Activated naive CD8-positive, alpha-beta T cell treated with anti-CD3 and anti-CD28 coated beads for 36 hours (primary cell): ENCODE measurements around the gene ADCY5. TPM values are rescaled to one million over a fixed set of nuclear protein-coding genes. Genes with fewer than 3 reads are reported as not detected.

ENCODE experiments used
- DNase-seq: peaks from one replicate; pipeline ENCODE4 v3.0.0; 2021
- H3K27ac Mint-ChIP-seq: one replicate; pipeline ENCODE4 v1.8.0; 2022; ENCODE audit warnings: mild to moderate bottlenecking, moderate library complexity, mixed read lengths
- H3K27me3 Mint-ChIP-seq: one replicate; pipeline ENCODE4 v1.8.0; 2022; ENCODE audit warnings: mild to moderate bottlenecking, mixed read lengths
- H3K36me3 Mint-ChIP-seq: one replicate; pipeline ENCODE4 v1.8.0; 2021; ENCODE audit warnings: mild to moderate bottlenecking, mixed read lengths
- H3K4me1 Mint-ChIP-seq: one replicate; pipeline ENCODE4 v1.8.0; 2021; ENCODE audit warnings: mixed read lengths
- H3K4me3 Mint-ChIP-seq: one replicate; pipeline ENCODE4 v1.8.0; 2022; ENCODE audit warnings: mild to moderate bottlenecking, moderate library complexity, mixed read lengths
- H3K9me3 Mint-ChIP-seq: one replicate; pipeline ENCODE4 v1.8.0; 2022; ENCODE audit warnings: mixed read lengths
- total RNA-seq, 2 experiments: library from RNA; stranded (reverse); gene quantifications; one replicate each; pipeline ENCODE4 v1.2.3, GENCODE V29; 2021

ADCY5 gene
- total RNA-seq, 2 experiments from 2014 or later, result not detected

- Mint-ChIP-seq H3K4me1 (peaks cover 3% of the 10 kb centered on the region), H3K36me3 (no peaks in the 10 kb centered on the region), H3K27ac (no peak overlapping the region), H3K4me3 (no peak overlapping the region), H3K27me3 (no peaks in the 10 kb centered on the region), H3K9me3 (no peaks in the 10 kb centered on the region)
- DNase-seq, result no peak
Measured at GRCh38 chr3:123324880-123325765, 123.8 kb downstream of the ADCY5 start.

DNA sequence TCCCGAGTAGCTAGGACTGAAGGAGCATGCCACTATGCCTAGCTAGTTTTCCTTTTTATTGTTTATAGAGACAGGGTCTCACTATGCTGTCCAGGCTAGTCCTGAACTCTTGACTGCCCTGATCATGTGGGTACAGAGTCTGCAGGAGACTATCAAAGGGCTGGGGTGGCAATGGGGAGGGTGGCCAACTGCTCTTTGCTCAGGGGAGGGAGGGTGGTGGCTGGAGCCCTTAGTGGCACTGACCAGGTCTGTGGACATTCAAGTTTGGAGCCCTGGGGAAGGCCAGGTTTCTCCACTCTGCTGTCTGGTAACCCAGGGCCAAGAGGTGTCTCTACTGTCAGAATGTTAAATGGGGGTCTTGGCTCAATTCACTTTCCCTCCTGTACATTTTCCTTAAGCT, 125.1 kb downstream of the ADCY5 start:
- H3K4me3 Mint-ChIP-seq, result no peak overlapping the region
- no peaks in the 10 kb centered on the region for H3K27me3 Mint-ChIP-seq
- no peaks in the 10 kb centered on the region for H3K9me3 Mint-ChIP-seq
- no peak for DNase-seq
- no peaks in the 10 kb centered on the region for H3K36me3 Mint-ChIP-seq
- peaks cover 2% of the 10 kb centered on the region for H3K4me1 Mint-ChIP-seq
- H3K27ac Mint-ChIP-seq, result no peak overlapping the region

DNA sequence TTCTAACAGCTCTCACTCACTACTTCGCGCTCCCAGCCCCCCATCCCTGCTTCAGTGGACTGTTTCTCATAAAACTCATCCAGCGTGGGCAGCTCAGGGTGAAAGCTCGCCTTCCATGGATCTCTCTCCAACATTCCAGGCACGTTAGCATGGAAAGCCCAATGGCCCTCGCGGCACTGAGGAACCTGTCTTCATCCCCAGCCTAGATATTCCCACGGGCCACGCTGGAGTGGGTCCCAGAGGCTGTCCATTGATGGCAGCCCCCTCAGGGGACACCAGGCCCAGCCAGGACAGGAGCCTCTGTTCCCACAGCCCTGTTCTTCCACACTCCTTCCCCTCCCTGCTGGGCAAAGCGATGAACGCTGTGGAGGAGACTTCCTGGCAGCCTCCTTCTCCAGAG, 126.0 kb downstream of the ADCY5 start:
- H3K27me3 Mint-ChIP-seq, result no peaks in the 10 kb centered on the region
- H3K4me1 Mint-ChIP-seq, result no peaks in the 10 kb centered on the region
- no peak overlapping the region for H3K27ac Mint-ChIP-seq
- no peaks in the 10 kb centered on the region for H3K36me3 Mint-ChIP-seq
- H3K4me3 Mint-ChIP-seq, result no peak overlapping the region
- no peak for DNase-seq
- H3K9me3 Mint-ChIP-seq, result no peaks in the 10 kb centered on the region

- Mint-ChIP-seq H3K36me3 (no peaks in the 10 kb centered on the region), H3K9me3 (no peaks in the 10 kb centered on the region), H3K4me1 (no peaks in the 10 kb centered on the region), H3K27ac (no peak overlapping the region), H3K27me3 (no peaks in the 10 kb centered on the region), H3K4me3 (no peak overlapping the region)
- no peak for DNase-seq
Measured at GRCh38 chr3:123321806-123322205, 127.1 kb downstream of the ADCY5 start.

DNA sequence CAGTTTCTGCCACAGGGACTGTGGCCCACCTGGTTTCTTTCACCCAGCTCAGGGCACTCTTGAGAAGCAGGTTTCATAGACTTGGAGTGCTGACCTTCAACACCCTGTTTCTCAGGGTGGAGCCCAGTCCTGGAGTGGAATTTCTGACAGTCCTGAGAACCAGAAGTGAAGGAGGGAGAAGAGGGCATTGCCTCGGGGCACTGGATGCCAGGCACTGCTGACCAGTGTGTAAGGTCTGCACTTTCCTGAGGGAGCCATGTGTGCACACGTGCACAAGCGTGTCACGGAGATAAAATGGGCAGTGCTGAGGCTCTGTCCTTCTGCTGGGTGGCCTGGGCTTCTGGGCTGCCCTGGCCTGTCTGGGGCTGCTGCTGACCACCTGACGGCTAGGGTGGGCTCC, 128.7 kb downstream of the ADCY5 start:
- Mint-ChIP-seq H3K4me3 (no peak overlapping the region), H3K27ac (no peak overlapping the region), H3K9me3 (no peaks in the 10 kb centered on the region), H3K27me3 (no peaks in the 10 kb centered on the region), H3K36me3 (no peaks in the 10 kb centered on the region), H3K4me1 (no peaks in the 10 kb centered on the region)
- DNase-seq, result no peak

- DNase-seq, result no peak
- no peaks in the 10 kb centered on the region for H3K27me3 Mint-ChIP-seq
- no peaks in the 10 kb centered on the region for H3K9me3 Mint-ChIP-seq
- no peak overlapping the region for H3K27ac Mint-ChIP-seq
- no peak overlapping the region for H3K4me3 Mint-ChIP-seq
- H3K36me3 Mint-ChIP-seq, result no peaks in the 10 kb centered on the region
- H3K4me1 Mint-ChIP-seq, result no peaks in the 10 kb centered on the region
Measured at GRCh38 chr3:123319760-123320159, 129.1 kb downstream of the ADCY5 start.

- H3K9me3 Mint-ChIP-seq, result no peaks in the 10 kb centered on the region
- no peak for DNase-seq
- no peak overlapping the region for H3K4me3 Mint-ChIP-seq
- no peak overlapping the region for H3K27ac Mint-ChIP-seq
- H3K27me3 Mint-ChIP-seq, result no peaks in the 10 kb centered on the region
- no peaks in the 10 kb centered on the region for H3K36me3 Mint-ChIP-seq
- no peaks in the 10 kb centered on the region for H3K4me1 Mint-ChIP-seq
Measured at GRCh38 chr3:123318374-123318773, 130.5 kb downstream of the ADCY5 start.

DNA sequence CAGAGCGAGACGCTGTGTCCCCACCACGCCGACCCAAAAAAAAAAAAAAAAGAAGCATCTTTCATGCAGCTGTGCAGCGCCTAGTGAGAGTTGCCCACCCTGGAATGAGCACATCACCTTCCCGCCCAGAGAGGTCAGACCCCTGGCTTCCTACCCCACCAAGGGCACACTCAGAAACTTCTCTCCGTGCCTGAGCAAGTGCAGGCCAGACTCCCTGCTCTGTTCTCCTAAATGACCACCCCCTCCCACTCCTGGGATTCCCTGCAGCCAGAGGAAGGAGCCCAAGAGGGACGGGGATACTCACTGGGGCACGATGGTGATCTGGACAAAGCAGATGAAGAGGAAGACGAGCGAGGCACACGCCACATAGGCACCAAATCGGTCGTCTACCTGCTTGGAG, 131.2 kb downstream of the ADCY5 start:
- H3K27me3 Mint-ChIP-seq, result no peaks in the 10 kb centered on the region
- DNase-seq, result no peak
- H3K9me3 Mint-ChIP-seq, result no peaks in the 10 kb centered on the region
- H3K4me3 Mint-ChIP-seq, result no peak overlapping the region
- no peaks in the 10 kb centered on the region for H3K36me3 Mint-ChIP-seq
- no peaks in the 10 kb centered on the region for H3K4me1 Mint-ChIP-seq
- H3K27ac Mint-ChIP-seq, result no peak overlapping the region

DNA sequence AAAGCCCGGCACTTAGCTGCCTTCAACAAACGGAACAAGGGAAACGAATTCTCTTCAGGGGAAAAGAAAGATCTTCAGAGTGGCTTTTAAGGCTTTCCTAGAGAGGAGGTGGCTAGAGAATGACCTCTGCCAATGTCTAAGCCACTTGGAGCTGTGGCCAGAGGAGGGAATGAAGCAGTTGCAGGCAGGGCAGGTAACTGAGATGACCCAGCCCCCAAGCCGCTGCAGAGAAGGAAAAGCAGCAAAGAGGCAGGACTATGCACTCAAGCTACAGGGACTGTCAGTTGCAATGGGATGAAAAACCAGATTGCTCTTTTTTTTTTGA, 133.7 kb downstream of the ADCY5 start:
- H3K27me3 Mint-ChIP-seq, result no peaks in the 10 kb centered on the region

DNA sequence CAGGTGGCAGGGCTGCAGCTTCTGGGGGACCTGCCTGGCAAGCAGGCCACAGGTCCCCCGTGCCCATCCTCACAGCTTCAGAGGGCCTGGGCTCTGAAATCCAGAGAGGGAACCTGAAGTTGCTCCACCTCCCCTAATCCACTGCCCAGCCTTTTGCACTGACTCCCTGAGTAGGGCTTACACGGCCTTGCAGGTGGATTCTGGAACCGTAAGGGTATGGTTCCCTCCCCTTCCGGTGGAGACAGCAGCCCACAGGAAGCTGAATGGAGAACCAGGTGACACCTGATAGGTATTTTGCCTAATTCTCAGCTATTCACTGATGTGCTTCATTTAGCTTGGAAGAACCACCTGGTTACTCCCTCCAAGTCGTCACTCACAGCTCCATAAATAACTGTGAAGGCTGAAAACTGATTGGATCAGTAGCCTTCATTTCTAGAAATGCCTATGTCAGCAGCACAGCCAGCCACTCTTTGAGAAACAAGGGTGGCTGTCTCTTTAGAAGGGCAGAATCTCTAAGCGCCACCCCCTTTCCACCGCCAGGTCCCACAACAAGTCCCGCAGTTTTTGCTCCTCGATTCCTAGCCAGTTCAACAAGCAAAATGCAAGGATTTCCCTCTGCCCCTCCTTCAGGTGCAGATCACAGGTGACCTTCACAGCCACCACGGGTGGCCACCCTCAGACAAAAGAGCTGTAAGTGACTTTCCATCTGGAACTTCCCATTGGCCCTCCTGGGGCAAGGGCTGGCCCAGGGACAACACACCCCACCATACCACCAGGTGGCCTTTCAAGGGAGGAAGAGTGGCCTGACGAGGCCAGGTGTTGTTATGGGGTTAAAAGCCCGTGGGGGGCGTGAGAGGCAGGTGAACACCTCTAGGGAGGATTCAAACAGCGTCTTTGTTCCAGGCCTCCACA, 134.3 kb downstream of the ADCY5 start:
- Mint-ChIP-seq H3K27me3 (no peaks in the 10 kb centered on the region), H3K9me3 (no peaks in the 10 kb centered on the region), H3K4me1 (no peaks in the 10 kb centered on the region), H3K36me3 (no peaks in the 10 kb centered on the region), H3K4me3 (no peak overlapping the region), H3K27ac (no peak overlapping the region)
- DNase-seq, result no peak

More for the DNA sequence above, 133.7 kb downstream of the ADCY5 start:
- no peak for DNase-seq
- no peaks in the 10 kb centered on the region for H3K4me1 Mint-ChIP-seq
- H3K4me3 Mint-ChIP-seq, result no peak overlapping the region
- no peaks in the 10 kb centered on the region for H3K9me3 Mint-ChIP-seq
- H3K27ac Mint-ChIP-seq, result no peak overlapping the region
- H3K36me3 Mint-ChIP-seq, result no peaks in the 10 kb centered on the region

- H3K36me3 Mint-ChIP-seq, result no peaks in the 10 kb centered on the region
- H3K4me1 Mint-ChIP-seq, result no peaks in the 10 kb centered on the region
- no peaks in the 10 kb centered on the region for H3K9me3 Mint-ChIP-seq
- H3K27ac Mint-ChIP-seq, result no peak overlapping the region
- no peak for DNase-seq
- H3K4me3 Mint-ChIP-seq, result no peak overlapping the region
- H3K27me3 Mint-ChIP-seq, result peaks cover 3% of the 10 kb centered on the region
Measured at GRCh38 chr3:123313889-123314288, 135.0 kb downstream of the ADCY5 start.

DNA sequence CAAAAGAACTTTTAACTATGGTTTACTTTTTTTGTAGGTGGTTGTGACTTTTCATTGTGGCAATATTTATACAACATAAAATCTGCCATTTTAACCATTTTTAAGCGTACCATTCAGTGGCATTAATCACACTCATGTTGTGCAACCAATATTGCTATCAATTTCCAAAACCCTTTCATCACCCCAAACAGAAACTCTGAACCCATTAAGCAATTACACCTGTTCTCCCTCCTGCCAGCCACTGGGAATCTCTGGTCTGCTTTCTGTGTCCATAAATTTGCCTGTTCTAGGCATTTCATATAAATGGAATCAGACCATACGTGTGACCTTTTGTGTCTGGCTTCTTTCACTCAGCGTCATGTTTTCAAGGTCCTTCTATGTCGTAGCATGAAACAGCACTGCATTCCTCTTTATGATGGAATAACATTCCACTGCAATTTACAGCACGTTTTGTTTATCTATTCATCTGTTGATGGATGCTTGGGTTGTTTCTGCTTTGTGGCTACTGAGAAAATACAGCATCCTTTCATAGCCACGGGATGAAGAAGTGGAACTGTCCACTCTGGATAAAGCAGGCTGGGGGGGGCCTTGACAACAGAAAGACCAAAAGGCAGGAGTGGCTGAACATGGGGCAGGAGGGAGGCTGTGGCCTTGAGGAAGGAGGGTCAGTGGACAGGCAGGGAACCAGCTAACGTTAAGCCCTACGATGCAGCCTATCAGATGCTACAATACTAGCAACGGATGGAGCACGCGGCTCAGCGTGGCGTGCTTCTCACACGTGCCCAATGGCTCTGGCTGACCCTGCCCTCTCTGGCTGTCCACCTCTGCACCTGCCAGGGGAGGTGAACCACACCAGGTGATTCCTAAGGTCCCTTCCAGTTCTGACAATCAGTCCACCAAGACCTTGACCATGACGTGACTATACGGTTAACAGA, 136.3 kb downstream of the ADCY5 start:
- Mint-ChIP-seq H3K36me3 (no peaks in the 10 kb centered on the region), H3K9me3 (no peaks in the 10 kb centered on the region), H3K4me3 (no peak overlapping the region), H3K27ac (no peak overlapping the region), H3K4me1 (no peaks in the 10 kb centered on the region), H3K27me3 (peaks cover 5% of the 10 kb centered on the region)
- no peak for DNase-seq

DNA sequence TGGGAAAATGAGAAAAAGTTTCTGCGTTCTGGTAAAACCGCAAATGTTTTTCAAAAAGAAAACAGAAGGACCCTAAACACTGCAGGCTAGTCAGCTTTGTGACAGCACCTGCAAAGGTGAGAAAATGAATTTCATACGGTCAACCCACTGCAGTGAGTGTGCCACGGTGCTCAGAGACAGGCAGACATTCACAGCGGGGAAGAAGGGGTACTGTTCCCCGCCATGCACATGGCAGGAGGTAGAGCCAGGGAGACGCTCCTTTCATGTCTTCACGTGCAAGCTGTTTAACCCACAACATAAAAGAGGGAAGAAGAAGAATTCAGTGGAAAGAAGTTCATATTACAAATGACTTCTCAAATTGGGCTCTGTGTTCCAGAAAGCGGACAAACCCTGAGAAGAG, 137.7 kb downstream of the ADCY5 start:
- no peaks in the 10 kb centered on the region for H3K36me3 Mint-ChIP-seq
- H3K27ac Mint-ChIP-seq, result no peak overlapping the region
- H3K4me3 Mint-ChIP-seq, result no peak overlapping the region
- no peaks in the 10 kb centered on the region for H3K4me1 Mint-ChIP-seq
- no peak for DNase-seq
- peaks cover 5% of the 10 kb centered on the region for H3K27me3 Mint-ChIP-seq
- H3K9me3 Mint-ChIP-seq, result no peaks in the 10 kb centered on the region

DNA sequence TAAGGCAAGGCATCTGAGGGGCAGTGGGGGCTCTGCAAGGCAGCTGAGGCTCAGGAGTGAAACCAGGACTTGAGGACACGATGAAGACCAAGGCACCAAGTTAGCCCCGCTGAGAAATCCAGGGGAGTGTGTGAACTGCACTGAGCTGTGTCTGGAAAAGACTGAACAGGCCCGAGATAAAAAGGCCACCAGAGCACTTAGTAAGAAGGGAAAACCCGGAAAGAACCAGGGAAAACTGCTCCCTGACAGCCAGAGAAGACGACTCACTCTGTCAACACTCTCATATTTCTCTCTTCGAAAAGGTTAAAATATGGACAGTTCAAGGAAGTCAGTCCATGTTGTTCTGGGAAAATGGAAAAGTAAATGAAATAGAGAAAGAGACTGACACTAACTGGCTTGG, 138.1 kb downstream of the ADCY5 start:
- no peaks in the 10 kb centered on the region for H3K4me1 Mint-ChIP-seq
- no peak overlapping the region for H3K4me3 Mint-ChIP-seq
- DNase-seq, result no peak
- no peaks in the 10 kb centered on the region for H3K36me3 Mint-ChIP-seq
- no peaks in the 10 kb centered on the region for H3K9me3 Mint-ChIP-seq
- peaks cover 5% of the 10 kb centered on the region for H3K27me3 Mint-ChIP-seq
- no peak overlapping the region for H3K27ac Mint-ChIP-seq

DNA sequence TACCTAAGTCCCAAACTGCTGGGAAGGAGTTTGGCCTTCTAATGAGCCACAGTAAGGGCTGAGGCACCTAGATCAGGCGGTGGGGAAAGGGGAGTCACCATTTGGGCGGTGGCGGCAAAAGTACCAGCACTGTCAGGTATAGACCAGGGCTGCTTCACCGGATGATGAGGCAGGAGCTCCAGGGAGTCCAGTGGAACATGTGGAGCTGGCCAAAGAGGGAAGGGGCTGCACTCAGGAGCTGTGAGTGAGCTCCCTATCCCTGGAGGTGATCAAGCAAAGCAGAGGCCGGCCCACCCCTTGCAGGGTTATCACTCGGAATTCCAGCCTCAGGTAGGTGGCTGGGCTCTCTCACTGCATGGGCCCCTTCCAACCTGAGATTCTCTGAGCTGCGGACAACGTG, 138.7 kb downstream of the ADCY5 start:
- peaks cover 5% of the 10 kb centered on the region for H3K27me3 Mint-ChIP-seq
- H3K27ac Mint-ChIP-seq, result no peak overlapping the region
- no peaks in the 10 kb centered on the region for H3K4me1 Mint-ChIP-seq
- H3K36me3 Mint-ChIP-seq, result no peaks in the 10 kb centered on the region
- no peak for DNase-seq
- H3K4me3 Mint-ChIP-seq, result no peak overlapping the region
- no peaks in the 10 kb centered on the region for H3K9me3 Mint-ChIP-seq
